H1 (cell line): ENCODE data around the gene TNPO2. TPM values are rescaled to one million over a fixed set of nuclear protein-coding genes. Genes with fewer than 3 reads are reported as not detected.

ENCODE experiments used
- CHD7 ChIP-seq: fragments of 300-600 bp; sonication (generic); IDR thresholded peaks from 2 replicates; pipeline ENCODE4 v1.7.1; 2012; ENCODE audit warnings: low read length, moderate library complexity, mild to moderate bottlenecking, inconsistent platforms; ENCODE audit not compliant: insufficient replicate concordance
- GTF2F1 ChIP-seq: IDR thresholded peaks from 2 replicates; pipeline ENCODE4 v1.6.1; 2012; ENCODE audit warnings: low read depth, low read length, improper control_type of control experiment, borderline replicate concordance
- HDAC2 ChIP-seq, 2 experiments: fragments of 300-600 bp in 1 of 2; sonication (generic) in 1 of 2; IDR thresholded peaks; 2 replicates each; pipeline ENCODE4 v1.6.1; 2011 to 2012; ENCODE audit warnings: low read depth in 2 of 2, low read length in 2 of 2, mild to moderate bottlenecking in 2 of 2, moderate library complexity in 2 of 2, borderline replicate concordance in 1 of 2, inconsistent platforms in 1 of 2
- KDM1A ChIP-seq: fragments of 200-600, 300-600 bp; sonication (generic); IDR thresholded peaks from 2 replicates; pipeline ENCODE4 v1.7.1; 2016; ENCODE audit warnings: mild to moderate bottlenecking, low read length, borderline replicate concordance
- PHF8 ChIP-seq: fragments of 200-600 bp; sonication (generic); conservative IDR thresholded peaks from 2 replicates; pipeline ENCODE4 v1.7.1; 2012; ENCODE audit warnings: low read depth, mild to moderate bottlenecking, inconsistent platforms, low read length, moderate library complexity
- RAD21 ChIP-seq, 2 experiments: IDR thresholded peaks in 1 of 2; conservative IDR thresholded peaks in 1 of 2; 2 replicates each; pipeline ENCODE4 v1.6.1; 2011; ENCODE audit warnings: low read depth in 2 of 2, low read length in 2 of 2, improper control_type of control experiment in 1 of 2, inconsistent platforms in 1 of 2, mild to moderate bottlenecking in 1 of 2, moderate library complexity in 1 of 2
- USF2 ChIP-seq: IDR thresholded peaks from 2 replicates; pipeline ENCODE4 v1.6.1; 2011; ENCODE audit warnings: low read length, improper control_type of control experiment
- polyA plus RNA-seq, 7 experiments: library from polyadenylated mRNA; depleted of rRNA in 3 of 7; stranded (reverse) in 5 of 7; unstranded in 2 of 7; fragments of >200 nt in 5 of 7; fragments of 200-250 nt in 2 of 7; gene quantifications; 1 replicate in 5 of 7; 2 replicates in 1 of 7; 4 replicates in 1 of 7; pipeline versions ENCODE4 v1.2.1 to v1.2.3, GENCODE V29; 2011 to 2013; ENCODE audit warnings: missing spikeins in 2 of 7, mixed read lengths in 2 of 7
- total RNA-seq: library from RNA; stranded (reverse); fragmentation: NEBNext Ultra II Directional; extraction: Animal tissue kit (Norgen Biotek cat#: 25700); gene quantifications from 2 replicates; pipeline ENCODE4 v1.2.1, GENCODE V29; 2021

TNPO2 gene
- total and polyA plus RNA-seq, 2 of the 8 experiments (the other 6 are each of a cell fraction or from before 2014, with no cell fraction given), result 112 to 121 TPM

- no peak for TF ChIP-seq CHD7
- TF ChIP-seq PHF8, result no peak
- no peak for TF ChIP-seq GTF2F1
- TF ChIP-seq USF2, result no peak
- no peak for TF ChIP-seq KDM1A
- TF ChIP-seq HDAC2 (IDR thresholded peaks at IDR 0.05; ENCODE audit: borderline replicate concordance in 1 of 2, low read depth in 2 of 2, low read length in 2 of 2), result no peak
- TF ChIP-seq RAD21 (IDR thresholded peaks at IDR 0.05 in 1 of 2, conservative IDR thresholded peaks at IDR 0.05 in 1 of 2; ENCODE audit: low read depth in 2 of 2, low read length in 2 of 2), result no peak
- TF ChIP-seq, all 59 proteins: peak for 0
Measured at GRCh38 chr19:12756150-12756883, 32.6 kb upstream of the TNPO2 start (continued).
